Left cardiac atrium (tissue), 4 donors: ENCODE measurements around the gene ASIC1. TPM values are rescaled to one million over a fixed set of nuclear protein-coding genes. Genes with fewer than 3 reads are reported as not detected.

Experiments
- ATAC-seq, 2 donors: fragments of 200-7000 bp; cut with Tn5 transposase; one replicate each; pipeline ENCODE4 v1.9.1; 2020; ENCODE audit warnings: mild to moderate bottlenecking in 2 of 2, moderate library complexity in 2 of 2
- DNase-seq: peaks from one replicate; pipeline ENCODE4 v3.0.0-alpha.2; 2020
- intact Hi-C, 2 donors: fragments of 100-400 bp; cut with DNase I; formaldehyde crosslinking; loops; one replicate each; pipeline versions ENCODE4 v1.14.1 to v1.15.1; 2022 to 2023
- total RNA-seq, 2 donors: library from RNA; stranded (reverse); fragmentation: NEBNext Ultra II Directional; extraction: Animal tissue kit (Norgen Biotek cat#: 25700); gene quantifications; one replicate each; pipeline ENCODE4 v1.2.1, GENCODE V29; 2021
- donor health status: DM: no; HTN: yes; CAD: no.
- donor health status: DM: no; HTN: yes; CAD: no; lungs with severe emphysema.
- donor health status: DM: yes; HTN: yes; CAD: no.
- donor health status: Dilated cardiomyopathy.

The ASIC1 gene
- total RNA-seq, 2 donors from 2014 or later = 1.2 to 4.1 TPM

- intact Hi-C loops = no loop called here
Observed at GRCh38 chr12:50112456-50113218, 55.2 kb downstream of the ASIC1 start.

GRCh38 chr12:50117057-50117622 is 59.7 kb downstream of the ASIC1 start:
- DNase-seq (no peak), ATAC-seq (peak; percentile 45 to 70)
- intact Hi-C loops = loop anchor here in 1 of 2 donors (5.0 kb wide), 1 partner anchor 50 kb away; the partner anchor contains the start of gene CERS5

More at GRCh38 chr12:50112456-50113218, 55.2 kb downstream of the ASIC1 start:
- DNase-seq (no peak), ATAC-seq (peak in 1 of 2 donors; percentile 4)

- intact Hi-C loops = loop anchor here in 1 of 2 donors (5.0 kb wide), 1 partner anchor 48 kb away; the partner anchor contains the start of gene CERS5
- no peak for DNase-seq
- no peak for ATAC-seq
Observed at GRCh38 chr12:50119387-50119786, 62.0 kb downstream of the ASIC1 start.

GRCh38 chr12:50120521-50120920 is 63.1 kb downstream of the ASIC1 start:
- intact Hi-C loops = no loop called here
- DNase-seq (no peak), ATAC-seq (no peak)

GRCh38 chr12:50120953-50121352 is 63.6 kb downstream of the ASIC1 start:
- ATAC-seq (no peak), DNase-seq (no peak)
- intact Hi-C loops = no loop called here

GRCh38 chr12:50121641-50122040 is 64.2 kb downstream of the ASIC1 start:
- no peak for DNase-seq
- ATAC-seq = no peak
- intact Hi-C loops = no loop called here

- intact Hi-C loops = no loop called here
- ATAC-seq (peak in 1 of 2 donors; percentile 16), DNase-seq (no peak)
Observed at GRCh38 chr12:50123203-50123602, 65.8 kb downstream of the ASIC1 start.

- peak in 1 of 2 donors; percentile 76 for ATAC-seq
- DNase-seq = no peak
- intact Hi-C loops = no loop called here
Observed at GRCh38 chr12:50127546-50127945, 70.2 kb downstream of the ASIC1 start.

GRCh38 chr12:50129290-50129689 is 71.9 kb downstream of the ASIC1 start:
- intact Hi-C loops = no loop called here
- ATAC-seq = no peak
- DNase-seq = no peak

- intact Hi-C loops = no loop called here
- ATAC-seq (no peak), DNase-seq (no peak)
Observed at GRCh38 chr12:50132505-50133135, 75.2 kb downstream of the ASIC1 start.

Other genes with a start within 250 kb of the ASIC1 start
- gene NCKAP5L, start 229.2 kb upstream of the ASIC1 start, total RNA-seq = 10 to 100 TPM; 18.6 to 18.8 TPM
- gene BCDIN3D, start 214.5 kb upstream of the ASIC1 start, total RNA-seq = 1 to 10 TPM; 2.9 to 4.0 TPM
- 10 to 100 TPM in 1 of 2 donors, 1 to 10 TPM in 1; 6.4 to 25.9 TPM for gene FAIM2, start 153.7 kb upstream of the ASIC1 start, total RNA-seq
- gene AQP2, start 106.9 kb upstream of the ASIC1 start, total RNA-seq = under 1 TPM; 0.09 to 0.24 TPM
- gene AQP5, start 95.7 kb upstream of the ASIC1 start, total RNA-seq = 1 to 10 TPM; 1.0 to 1.3 TPM
- under 1 TPM; 0.13 to 0.77 TPM for gene AQP6, start 84.6 kb upstream of the ASIC1 start, total RNA-seq
- 10 to 100 TPM in 1 of 2 donors, 1 to 10 TPM in 1; 4.8 to 10.4 TPM for gene RACGAP1, start 32.1 kb upstream of the ASIC1 start, total RNA-seq
- 10 to 100 TPM; 18.3 to 27.7 TPM for gene SMARCD1, start 27.7 kb downstream of the ASIC1 start, total RNA-seq
- 100 to 1,000 TPM in 1 of 2 donors, 10 to 100 TPM in 1; 88.6 to 150 TPM for gene GPD1, start 46.4 kb downstream of the ASIC1 start, total RNA-seq
- 100 to 1,000 TPM; 122 to 148 TPM for gene COX14, start 54.6 kb downstream of the ASIC1 start, total RNA-seq
- gene CERS5, start 109.8 kb downstream of the ASIC1 start, total RNA-seq = 10 to 100 TPM; 15.6 to 22.8 TPM
- 10 to 100 TPM; 30.6 to 37.7 TPM for gene LIMA1, start 225.9 kb downstream of the ASIC1 start, total RNA-seq